HCT116 (cell line): ENCODE data around the gene OR8H2. TPM values are rescaled to one million over a fixed set of nuclear protein-coding genes. Genes with fewer than 3 reads are reported as not detected.

Source experiments
- ATAC-seq: fragments of 200-7000 bp; cut with Tn5 transposase; 2 replicates; pipeline ENCODE4 v1.9.1; 2020; ENCODE audit warnings: mild to moderate bottlenecking, moderate library complexity
- BruUV-seq: library from RNA; stranded (reverse); fragments of 400-500 nt; replicated peaks from 2 replicates; lab custom pipeline; 2021; lab: Mats Ljungman, UMichigan
- CTCF ChIA-PET: fragments of 300-600 bp; sonication (Branson Sonifier 250); formaldehyde crosslinking; loops from one replicate; lab custom pipeline; 2021; ENCODE audit warnings: antibody characterized with exemption; lab: Charles Lee
- POLR2A ChIA-PET: fragments of 300-600, 350-600 bp; sonication (Branson Sonifier 250); formaldehyde crosslinking; loops from one replicate; lab custom pipeline; 2021; ENCODE audit warnings: antibody characterized with exemption; lab: Charles Lee
- RAD21 ChIA-PET, 2 experiments: fragments of 300-600 bp; sonication (Branson Sonifier 250); formaldehyde crosslinking; loops; one replicate each; lab custom pipeline; 2023; ENCODE audit warnings: low total read pairs in 2 of 2; ENCODE audit not compliant: uncharacterized antibody in 2 of 2, unreplicated experiment in 2 of 2, low non-redundant PET in 1 of 2; lab: Charles Lee
- DNase-seq: peaks from one replicate; pipeline ENCODE4 v3.0.0-alpha.2; 2010; ENCODE audit warnings: low read depth, low spot score
- H2AFZ ChIP-seq: fragments of 200-600 bp; shearing (Covaris generic), sonication (generic); 2 replicates; pipeline ENCODE4 v1.6.1; 2017; ENCODE audit warnings: low read depth, mixed run types, mixed read lengths, antibody characterized with exemption, low read length; ENCODE audit not compliant: poor library complexity, severe bottlenecking
- H3K27ac ChIP-seq: 2 replicates; pipeline ENCODE4 v1.5.1; 2012; ENCODE audit warnings: low read depth, low read length
- H3K27me3 ChIP-seq: fragments of 200-600 bp; sonication (generic); 2 replicates; pipeline ENCODE4 v1.6.1; 2016; ENCODE audit warnings: mixed run types, low read length, mixed read lengths; ENCODE audit not compliant: insufficient read depth
- H3K36me3 ChIP-seq, 2 experiments: fragments of 200-500 bp in 1 of 2; fragments of 200-600 bp in 1 of 2; sonication (Bioruptor generic) in 1 of 2; sonication (generic) in 1 of 2; 2 replicates each; pipeline versions ENCODE4 v1.5.1 to v1.6.1; 2014 to 2016; ENCODE audit warnings: low read length in 2 of 2, inconsistent platforms in 1 of 2, mixed read lengths in 1 of 2, mixed run types in 1 of 2; ENCODE audit not compliant: insufficient read depth in 2 of 2, control insufficient read depth in 1 of 2
- H3K4me1 ChIP-seq, 2 experiments: fragments of 200-600 bp in 1 of 2; sonication (generic) in 1 of 2; 2 replicates each; pipeline versions ENCODE4 v1.5.1 to v1.6.1; 2012 to 2017; ENCODE audit warnings: low read length in 2 of 2, inconsistent platforms in 1 of 2, mild to moderate bottlenecking in 1 of 2, mixed read lengths in 1 of 2, mixed run types in 1 of 2, moderate library complexity in 1 of 2; ENCODE audit not compliant: insufficient read depth in 2 of 2, control insufficient read depth in 1 of 2
- H3K4me2 ChIP-seq: fragments of 200-600 bp; sonication (generic); 2 replicates; pipeline ENCODE4 v1.6.1; 2017; ENCODE audit warnings: mixed run types, low read length, mixed read lengths
- H3K4me3 ChIP-seq, 2 experiments: fragments of 200-600 bp in 1 of 2; sonication (generic) in 1 of 2; replicated peaks in 1 of 2; 2 replicates each; pipeline ENCODE4 v1.5.1; 2011 to 2016; ENCODE audit warnings: low read length in 2 of 2, control low read depth in 1 of 2, low read depth in 1 of 2, mild to moderate bottlenecking in 1 of 2, mixed read lengths in 1 of 2, mixed run types in 1 of 2
- H3K79me2 ChIP-seq: fragments of 200-600 bp; sonication (generic); 2 replicates; pipeline ENCODE4 v1.6.1; 2017; ENCODE audit warnings: mild to moderate bottlenecking, mixed run types, low read length, moderate library complexity, mixed read lengths; ENCODE audit not compliant: insufficient read depth
- H3K9ac ChIP-seq: fragments of 200-600 bp; sonication (generic); 2 replicates; pipeline ENCODE4 v1.6.1; 2016; ENCODE audit warnings: low read length, mixed read lengths
- H3K9me2 ChIP-seq: fragments of 200-600 bp; sonication (generic), shearing (Covaris generic); 2 replicates; pipeline ENCODE4 v1.6.1; 2017; ENCODE audit warnings: mixed run types, mild to moderate bottlenecking, moderate library complexity; ENCODE audit not compliant: insufficient read depth
- H3K9me3 ChIP-seq, 2 experiments: fragments of 200-500 bp in 1 of 2; fragments of 200-600 bp in 1 of 2; sonication (Bioruptor generic) in 1 of 2; sonication (generic) in 1 of 2; 2 replicates each; pipeline ENCODE4 v1.6.1; 2014 to 2017; ENCODE audit warnings: low read length in 2 of 2, mixed read lengths in 2 of 2, inconsistent platforms in 1 of 2, low read depth in 1 of 2, mild to moderate bottlenecking in 1 of 2, mixed run types in 1 of 2, moderate library complexity in 1 of 2; ENCODE audit not compliant: control insufficient read depth in 1 of 2, insufficient read depth in 1 of 2
- H4K20me1 ChIP-seq: fragments of 200-600 bp; sonication (generic), shearing (Covaris generic); 2 replicates; pipeline ENCODE4 v1.6.1; 2017; ENCODE audit warnings: mixed run types, mild to moderate bottlenecking, moderate library complexity; ENCODE audit not compliant: insufficient read depth
- CBX3 ChIP-seq: IDR thresholded peaks from 2 replicates; pipeline ENCODE4 v1.6.1; 2012; ENCODE audit warnings: low read depth
- CEBPB ChIP-seq: IDR thresholded peaks from 2 replicates; pipeline ENCODE4 v1.6.1; 2012; ENCODE audit warnings: low read depth
- CTCF ChIP-seq, 3 experiments: fragments of 200-600 bp in 1 of 3; sonication (generic) in 1 of 3; IDR thresholded peaks in 2 of 3; conservative IDR thresholded peaks in 1 of 3; 2 replicates each; pipeline ENCODE4 v1.5.1; 2012 to 2017; ENCODE audit warnings: low read depth in 2 of 3, low read length in 2 of 3, antibody characterized with exemption in 1 of 3, borderline replicate concordance in 1 of 3, control low read depth in 1 of 3, mild to moderate bottlenecking in 1 of 3, mixed read lengths in 1 of 3, mixed run types in 1 of 3, moderate library complexity in 1 of 3; ENCODE audit not compliant: insufficient read depth in 1 of 3
- ELF1 ChIP-seq: IDR thresholded peaks from 2 replicates; pipeline ENCODE4 v1.6.1; 2012; ENCODE audit warnings: low read depth, borderline replicate concordance
- EZH2phosphoT487 ChIP-seq: fragments of 200-600 bp; IDR thresholded peaks from 2 replicates; pipeline ENCODE4 v1.6.1; 2018; ENCODE audit warnings: antibody characterized with exemption, borderline replicate concordance
- FOSL1 ChIP-seq: IDR thresholded peaks from 2 replicates; pipeline ENCODE4 v1.6.1; 2012; ENCODE audit warnings: low read depth
- JUND ChIP-seq: IDR thresholded peaks from 2 replicates; pipeline ENCODE4 v1.6.1; 2012
- MAX ChIP-seq: IDR thresholded peaks from 2 replicates; pipeline ENCODE4 v1.6.1; 2012
- POLR2A ChIP-seq: IDR thresholded peaks from 2 replicates; pipeline ENCODE4 v1.7.0; 2011; ENCODE audit warnings: borderline replicate concordance; ENCODE audit not compliant: insufficient read depth, insufficient read length; ENCODE audit errors: extremely low read depth
- RAD21 ChIP-seq: IDR thresholded peaks from 2 replicates; pipeline ENCODE4 v1.6.1; 2012; ENCODE audit warnings: low read depth, mild to moderate bottlenecking
- REST ChIP-seq: IDR thresholded peaks from 2 replicates; pipeline ENCODE4 v1.6.1; 2012; ENCODE audit warnings: low read depth
- SIN3A ChIP-seq: IDR thresholded peaks from 2 replicates; pipeline ENCODE4 v1.6.1; 2012; ENCODE audit warnings: low read depth
- SP1 ChIP-seq: IDR thresholded peaks from 2 replicates; pipeline ENCODE4 v1.6.1; 2012; ENCODE audit warnings: low read depth
- SRF ChIP-seq: IDR thresholded peaks from 2 replicates; pipeline ENCODE4 v1.6.1; 2012; ENCODE audit warnings: low read depth
- TCF7L2 ChIP-seq: IDR thresholded peaks from 2 replicates; pipeline ENCODE4 v1.7.0; 2011; ENCODE audit warnings: borderline replicate concordance, inconsistent platforms; ENCODE audit not compliant: insufficient read depth, insufficient read length; ENCODE audit errors: extremely low read depth
- YY1 ChIP-seq: IDR thresholded peaks from 2 replicates; pipeline ENCODE4 v1.6.1; 2011; ENCODE audit warnings: low read length, low read depth, moderate library complexity, mild to moderate bottlenecking; ENCODE audit not compliant: insufficient replicate concordance; ENCODE audit errors: extremely low read depth
- ZBTB33 ChIP-seq: IDR thresholded peaks from 2 replicates; pipeline ENCODE4 v1.6.1; 2011; ENCODE audit warnings: mild to moderate bottlenecking, low read length, moderate library complexity; ENCODE audit not compliant: insufficient replicate concordance; ENCODE audit errors: extremely low read depth
- ZFX ChIP-seq: fragments of 450-650 bp; IDR thresholded peaks from 2 replicates; pipeline ENCODE4 v1.6.1; 2017
- ZNF274 ChIP-seq: fragments of 200-500 bp; sonication (Bioruptor generic); IDR thresholded peaks from 2 replicates; pipeline ENCODE4 v1.6.1; 2014; ENCODE audit warnings: mild to moderate bottlenecking, low read depth, low read length, inconsistent platforms
- intact Hi-C: fragments of 100-400 bp; cut with micrococcal nuclease; formaldehyde crosslinking; loops from 2 replicates; pipeline ENCODE4 v1.10.0; 2022
- total RNA-seq: library from RNA; stranded (reverse); gene quantifications from one replicate; pipeline ENCODE4 v1.2.1, GENCODE V29; 2021; ENCODE audit not compliant: unreplicated experiment

OR8H2 gene
- total RNA-seq, 1 experiment from 2014 or later: not detected

GRCh38 chr11:56151376-56151775, 47.9 kb downstream of the OR8H2 start:
- TF ChIP-seq SIN3A: no peak
- TF ChIP-seq RAD21: no peak
- TF ChIP-seq MAX: no peak
- TF ChIP-seq JUND: no peak
- TF ChIP-seq SP1: no peak
- no peak for TF ChIP-seq POLR2A
- TF ChIP-seq CBX3: no peak
- no peak for TF ChIP-seq EZH2phosphoT487
- no peak for TF ChIP-seq YY1
- TF ChIP-seq CTCF (IDR thresholded peaks at IDR 0.05 in 2 of 3, conservative IDR thresholded peaks at IDR 0.05 in 1 of 3; ENCODE audit: borderline replicate concordance in 1 of 3, insufficient read depth in 1 of 3, low read depth in 2 of 3, low read length in 2 of 3): no peak
- no peak for TF ChIP-seq ZNF274
- TF ChIP-seq ZFX: no peak
- TF ChIP-seq ZBTB33: no peak
- TF ChIP-seq REST: no peak
- no peak for TF ChIP-seq TCF7L2
- no peak for TF ChIP-seq CEBPB
- TF ChIP-seq ELF1: no peak
- no peak for TF ChIP-seq FOSL1
- TF ChIP-seq SRF: no peak
- TF ChIP-seq, all 23 proteins: peak for 0
- no TSS peak for BruUV-seq
- H3K27ac ChIP-seq: no peak overlapping the region
- no peaks in the 10 kb centered on the region for H3K4me1 ChIP-seq
- H3K4me3 ChIP-seq: no peak overlapping the region
- H3K9me3 ChIP-seq: peaks cover 4 to 6% of the 10 kb centered on the region in 2 experiments; a peak in 2 of 4 replicates
- no peak overlapping the region for H3K4me2 ChIP-seq
- no peaks in the 10 kb centered on the region for H3K27me3 ChIP-seq
- no peak for DNase-seq
- intact Hi-C loops: no loop called here
- RAD21 ChIA-PET: no interaction called here
- CTCF ChIA-PET: no interaction called here
- H3K9ac ChIP-seq: no peak overlapping the region
- H4K20me1 ChIP-seq: no peaks in the 10 kb centered on the region
- no peaks in the 10 kb centered on the region for H3K9me2 ChIP-seq
- POLR2A ChIA-PET: no interaction called here
- H3K36me3 ChIP-seq: no peaks in the 10 kb centered on the region
- no peak overlapping the region for H2AFZ ChIP-seq
- no peak for ATAC-seq
- H3K79me2 ChIP-seq: no peaks in the 10 kb centered on the region
